Trophoblast cell (in vitro differentiated cells and primary cell): ENCODE measurements around the gene SMYD3.

Experiments
- DNase-seq, 2 donors: peaks; one replicate each; pipeline ENCODE4 v3.0.0-alpha.2; 2016
- H2AFZ ChIP-seq: 2 replicates; pipeline ENCODE4 v1.6.1; 2013; ENCODE audit warnings: low read length, moderate library complexity, mild to moderate bottlenecking; ENCODE audit not compliant: insufficient read depth, poor library complexity
- H2AK5ac ChIP-seq: 2 replicates; pipeline ENCODE4 v1.6.1; 2013; ENCODE audit warnings: mild to moderate bottlenecking, low read length
- H2BK120ac ChIP-seq: 2 replicates; pipeline ENCODE4 v1.6.1; 2013; ENCODE audit warnings: low read length, mild to moderate bottlenecking, moderate library complexity; ENCODE audit not compliant: insufficient read depth, poor library complexity
- H2BK12ac ChIP-seq: 2 replicates; pipeline ENCODE4 v1.6.1; 2013; ENCODE audit warnings: mild to moderate bottlenecking, low read length, moderate library complexity
- H2BK5ac ChIP-seq: 2 replicates; pipeline ENCODE4 v1.6.1; 2013; ENCODE audit warnings: low read length, low read depth, moderate library complexity, mild to moderate bottlenecking; ENCODE audit not compliant: poor library complexity
- H3K14ac ChIP-seq: 2 replicates; pipeline ENCODE4 v1.6.1; 2013; ENCODE audit warnings: mild to moderate bottlenecking, low read length
- H3K18ac ChIP-seq: 2 replicates; pipeline ENCODE4 v1.6.1; 2013; ENCODE audit warnings: mild to moderate bottlenecking, low read length
- H3K23ac ChIP-seq: 2 replicates; pipeline ENCODE4 v1.6.1; 2013; ENCODE audit warnings: low read length
- H3K27ac ChIP-seq: 2 replicates; pipeline ENCODE4 v1.5.1; 2013; ENCODE audit warnings: low read depth, mild to moderate bottlenecking, inconsistent platforms, low read length, moderate library complexity
- H3K27me3 ChIP-seq: 2 replicates; pipeline ENCODE4 v1.6.1; 2013; ENCODE audit warnings: inconsistent platforms, mild to moderate bottlenecking, low read length, moderate library complexity; ENCODE audit not compliant: insufficient read depth
- H3K36me3 ChIP-seq, 2 experiments: 1 replicate in 1 of 2; 2 replicates in 1 of 2; pipeline ENCODE4 v1.6.1; 2013; ENCODE audit warnings: low read length in 2 of 2, mild to moderate bottlenecking in 2 of 2, moderate library complexity in 1 of 2; ENCODE audit not compliant: insufficient read depth in 2 of 2, control insufficient read depth in 1 of 2
- H3K4ac ChIP-seq: 2 replicates; pipeline ENCODE4 v1.6.1; 2013; ENCODE audit warnings: low read depth, mild to moderate bottlenecking, low read length, moderate library complexity
- H3K4me1 ChIP-seq, 2 experiments: 1 replicate in 1 of 2; 2 replicates in 1 of 2; pipeline ENCODE4 v1.6.1; 2013; ENCODE audit warnings: low read length in 2 of 2, mild to moderate bottlenecking in 2 of 2, moderate library complexity in 1 of 2; ENCODE audit not compliant: insufficient read depth in 2 of 2, control insufficient read depth in 1 of 2
- H3K4me2 ChIP-seq: 2 replicates; pipeline ENCODE4 v1.6.1; 2013; ENCODE audit warnings: inconsistent platforms, mild to moderate bottlenecking, low read length, moderate library complexity
- H3K4me3 ChIP-seq: 2 replicates; pipeline ENCODE4 v1.5.1; 2013; ENCODE audit warnings: mild to moderate bottlenecking, low read depth, low read length, inconsistent platforms
- H3K79me1 ChIP-seq: one replicate; pipeline ENCODE4 v1.6.1; 2013; ENCODE audit warnings: low read length
- H3K79me2 ChIP-seq: 2 replicates; pipeline ENCODE4 v1.6.1; 2013; ENCODE audit warnings: low read length, mild to moderate bottlenecking; ENCODE audit not compliant: control insufficient read depth, insufficient read depth, poor library complexity
- H3K9ac ChIP-seq: 2 replicates; pipeline ENCODE4 v1.6.1; 2013; ENCODE audit warnings: mild to moderate bottlenecking, low read length
- H3K9me3 ChIP-seq: 2 replicates; pipeline ENCODE4 v1.6.1; 2013; ENCODE audit warnings: low read depth, mild to moderate bottlenecking, control low read depth, inconsistent platforms, low read length; ENCODE audit not compliant: insufficient read depth
- H4K12ac ChIP-seq: 2 replicates; pipeline ENCODE4 v1.6.1; 2013; ENCODE audit warnings: low read depth, mild to moderate bottlenecking, low read length, moderate library complexity
- H4K8ac ChIP-seq: 2 replicates; pipeline ENCODE4 v1.6.1; 2013; ENCODE audit warnings: low read depth, mild to moderate bottlenecking, low read length, moderate library complexity
- H4K91ac ChIP-seq: one replicate; pipeline ENCODE4 v1.6.1; 2013; ENCODE audit warnings: low read depth, mild to moderate bottlenecking, low read length, moderate library complexity
- WGBS: extraction: QIAGEN DNeasy Blood & Tissue Kit; methylation state at CpG from one replicate; pipeline ENCODE4 v1.1.7; 2013; ENCODE audit warnings: missing lambda C conversion rate; ENCODE audit not compliant: insufficient read length, insufficient coverage; ENCODE audit errors: extremely low coverage; 5-methylcytosine and 5-hydroxymethylcytosine counted together

SMYD3 gene

GRCh38 chr1:246482805-246483568, 24.1 kb downstream of the SMYD3 start:
- Histone ChIP-seq H3K4ac (no peak overlapping the region), H3K79me1 (no peaks in the 10 kb centered on the region), H3K14ac (no peak overlapping the region), H4K12ac (no peak overlapping the region), H3K4me1 (no peaks in the 10 kb centered on the region), H3K9me3 (no peaks in the 10 kb centered on the region), H2AFZ (no peak overlapping the region), H3K79me2 (no peaks in the 10 kb centered on the region), H3K27me3 (no peaks in the 10 kb centered on the region), H2BK5ac (no peak overlapping the region), H3K4me3 (no peak overlapping the region), H3K36me3 (no peaks in the 10 kb centered on the region), H2BK120ac (no peak overlapping the region), H3K18ac (no peak overlapping the region), H3K23ac (no peak overlapping the region), H3K27ac (no peak overlapping the region), H3K4me2 (no peak overlapping the region), H3K9ac (no peak overlapping the region), H2AK5ac (no peak overlapping the region), H4K91ac (no peak overlapping the region), H2BK12ac (no peak overlapping the region), H4K8ac (no peak overlapping the region)
- no CpG with 5 or more reads among the region's 4 CpGs for WGBS
- DNase-seq: no peak

GRCh38 chr1:246479061-246479460, 28.0 kb downstream of the SMYD3 start:
- Histone ChIP-seq H2AFZ (no peak overlapping the region), H4K8ac (no peak overlapping the region), H3K4me1 (no peaks in the 10 kb centered on the region), H3K79me2 (no peaks in the 10 kb centered on the region), H2AK5ac (no peak overlapping the region), H3K36me3 (no peaks in the 10 kb centered on the region), H3K9ac (no peak overlapping the region), H3K4ac (no peak overlapping the region), H3K79me1 (no peaks in the 10 kb centered on the region), H3K14ac (no peak overlapping the region), H3K27ac (no peak overlapping the region), H3K9me3 (no peaks in the 10 kb centered on the region), H3K4me2 (no peak overlapping the region), H3K4me3 (no peak overlapping the region), H3K27me3 (no peaks in the 10 kb centered on the region), H2BK120ac (no peak overlapping the region), H3K18ac (no peak overlapping the region), H2BK12ac (no peak overlapping the region), H2BK5ac (no peak overlapping the region), H4K12ac (no peak overlapping the region), H4K91ac (no peak overlapping the region), H3K23ac (no peak overlapping the region)
- no CpG with 5 or more reads among the region's 2 CpGs for WGBS
- no peak for DNase-seq

GRCh38 chr1:246477634-246478033, 29.4 kb downstream of the SMYD3 start:
- no peak for DNase-seq
- WGBS: no CpG with 5 or more reads among the region's 2 CpGs
- H3K36me3 ChIP-seq: no peaks in the 10 kb centered on the region
- H4K91ac ChIP-seq: no peak overlapping the region
- H3K4me1 ChIP-seq: no peaks in the 10 kb centered on the region
- H3K4me3 ChIP-seq: no peak overlapping the region
- no peak overlapping the region for H3K18ac ChIP-seq
- H4K8ac ChIP-seq: no peak overlapping the region
- no peak overlapping the region for H2AK5ac ChIP-seq
- no peaks in the 10 kb centered on the region for H3K79me1 ChIP-seq
- H3K27me3 ChIP-seq: no peaks in the 10 kb centered on the region
- H3K9ac ChIP-seq: no peak overlapping the region
- no peak overlapping the region for H3K27ac ChIP-seq
- no peak overlapping the region for H3K4me2 ChIP-seq
- H2BK12ac ChIP-seq: no peak overlapping the region
- H3K79me2 ChIP-seq: no peaks in the 10 kb centered on the region
- no peak overlapping the region for H2BK120ac ChIP-seq
- no peak overlapping the region for H3K14ac ChIP-seq
- H3K9me3 ChIP-seq: no peaks in the 10 kb centered on the region
- H2AFZ ChIP-seq: no peak overlapping the region
- no peak overlapping the region for H3K23ac ChIP-seq
- H3K4ac ChIP-seq: no peak overlapping the region
- H4K12ac ChIP-seq: no peak overlapping the region
- no peak overlapping the region for H2BK5ac ChIP-seq

GRCh38 chr1:246476771-246477170, 30.3 kb downstream of the SMYD3 start:
- Histone ChIP-seq H3K79me2 (no peaks in the 10 kb centered on the region), H3K4me2 (no peak overlapping the region), H3K4me3 (no peak overlapping the region), H3K9me3 (no peaks in the 10 kb centered on the region), H3K18ac (no peak overlapping the region), H2BK120ac (no peak overlapping the region), H4K8ac (no peak overlapping the region), H4K91ac (no peak overlapping the region), H3K27me3 (no peaks in the 10 kb centered on the region), H4K12ac (no peak overlapping the region), H3K27ac (no peak overlapping the region), H3K14ac (no peak overlapping the region), H3K36me3 (no peaks in the 10 kb centered on the region), H3K23ac (no peak overlapping the region), H3K4me1 (no peaks in the 10 kb centered on the region), H3K79me1 (no peaks in the 10 kb centered on the region), H3K4ac (no peak overlapping the region), H2BK12ac (no peak overlapping the region), H2BK5ac (no peak overlapping the region), H3K9ac (no peak overlapping the region), H2AFZ (no peak overlapping the region), H2AK5ac (no peak overlapping the region)
- WGBS: no CpG with 5 or more reads among the region's 1 CpG
- DNase-seq: no peak
